GM18499 (cell line): ENCODE data around the gene CALD1.

ENCODE experiments used
- ATAC-seq: cut with Tn5 transposase; IDR thresholded peaks from one replicate; pipeline ENCODE4 v1.9.1; 2021; ENCODE audit warnings: moderate number of reproducible peaks; ENCODE audit not compliant: insufficient read depth, unreplicated experiment

Gene CALD1

DNA sequence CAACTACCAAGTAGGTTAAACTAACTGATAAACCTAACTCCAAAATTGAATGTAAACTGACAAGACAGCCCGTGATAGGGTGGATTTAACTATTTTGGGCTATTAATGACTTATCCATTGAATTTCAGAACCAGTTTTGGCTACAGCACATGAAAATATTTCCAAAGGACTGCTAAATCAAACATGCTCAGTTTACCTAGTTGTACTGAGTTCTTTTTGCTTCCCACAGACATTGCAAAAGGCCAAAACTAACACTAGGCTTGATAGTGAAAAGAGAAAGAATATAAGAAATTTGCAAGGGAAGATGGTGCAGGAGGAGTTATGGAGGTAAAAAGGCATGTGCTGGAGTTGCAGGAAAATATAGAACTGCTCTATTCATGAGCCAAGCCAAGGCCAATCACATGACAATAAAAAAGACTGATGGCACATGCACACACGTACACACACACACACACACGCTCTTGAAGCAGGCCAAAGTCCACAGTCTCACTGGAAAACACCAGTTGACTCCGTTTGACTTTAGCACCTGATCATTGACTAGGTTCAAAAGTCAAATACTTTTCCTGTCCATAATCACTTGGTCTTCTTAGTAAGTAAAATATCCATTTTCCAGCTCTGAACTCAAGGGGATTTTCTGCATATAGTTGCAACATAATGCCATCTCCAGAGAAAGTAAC is 130.9 kb downstream of the CALD1 start:
- no peak for ATAC-seq

- ATAC-seq = no peak
Observed at GRCh38 chr7:134910968-134911367, 131.5 kb downstream of the CALD1 start.

GRCh38 chr7:134916171-134916883 is 136.9 kb downstream of the CALD1 start:
- ATAC-seq = no peak

DNA sequence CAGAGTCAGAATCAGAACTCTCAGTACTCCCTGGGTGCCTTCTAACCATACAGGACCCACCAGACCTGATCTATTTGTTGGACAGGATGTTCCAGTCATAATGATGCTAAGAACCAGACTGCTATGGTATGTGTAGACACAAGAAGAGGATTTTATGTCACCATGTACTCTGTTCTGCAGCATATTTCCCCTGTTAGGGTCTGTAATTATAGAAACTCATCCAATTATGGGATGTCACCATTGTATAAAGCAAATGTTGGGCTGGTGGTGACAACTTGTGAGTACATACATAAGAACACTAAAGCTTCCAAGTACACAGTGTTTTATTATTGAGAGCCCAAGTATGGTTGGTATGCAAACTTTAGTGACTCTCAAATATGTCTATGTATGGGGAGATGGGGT is 139.8 kb downstream of the CALD1 start:
- ATAC-seq = peak; percentile 70

GRCh38 chr7:134920026-134920753 is 140.8 kb downstream of the CALD1 start:
- ATAC-seq = no peak

- ATAC-seq = no peak
Observed at GRCh38 chr7:134922720-134923704, 143.6 kb downstream of the CALD1 start.

DNA sequence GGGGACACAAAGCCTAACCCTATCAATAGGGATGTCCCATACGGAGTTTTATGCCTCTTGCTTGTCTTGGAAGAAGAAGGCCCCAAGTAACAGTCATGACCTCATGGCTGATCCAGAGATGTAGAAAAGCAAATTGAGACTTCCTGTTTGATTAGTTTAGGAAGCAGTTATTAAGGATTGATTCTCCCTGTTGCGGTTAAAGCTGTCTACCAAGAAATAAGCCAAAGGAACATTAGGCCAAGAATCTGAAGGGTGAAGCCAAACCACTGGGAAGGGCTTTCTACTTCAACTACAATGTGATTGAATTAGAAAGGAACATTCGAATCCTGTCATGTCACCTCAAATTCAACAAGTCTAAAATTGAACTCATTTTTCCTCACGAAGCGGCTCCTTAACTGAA is 146.3 kb downstream of the CALD1 start:
- no peak for ATAC-seq

DNA sequence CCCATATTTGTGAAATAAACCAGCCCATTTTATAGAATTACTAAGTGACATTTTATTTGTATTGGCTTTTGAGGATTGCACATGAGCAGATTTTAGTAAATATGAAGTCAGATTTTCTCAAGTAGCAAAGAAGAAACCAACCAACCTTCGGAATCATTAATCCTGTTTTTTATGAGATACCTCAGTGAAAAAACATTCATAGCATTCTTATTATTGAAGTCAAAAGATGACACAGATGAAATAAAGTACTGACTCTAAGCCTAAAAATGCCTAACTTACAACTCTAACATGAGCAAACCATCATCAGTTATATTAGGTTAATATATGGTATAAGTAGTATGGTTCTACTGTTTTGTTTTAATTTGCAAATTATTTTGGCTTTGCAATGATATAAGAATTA is 147.0 kb downstream of the CALD1 start:
- ATAC-seq = no peak

DNA sequence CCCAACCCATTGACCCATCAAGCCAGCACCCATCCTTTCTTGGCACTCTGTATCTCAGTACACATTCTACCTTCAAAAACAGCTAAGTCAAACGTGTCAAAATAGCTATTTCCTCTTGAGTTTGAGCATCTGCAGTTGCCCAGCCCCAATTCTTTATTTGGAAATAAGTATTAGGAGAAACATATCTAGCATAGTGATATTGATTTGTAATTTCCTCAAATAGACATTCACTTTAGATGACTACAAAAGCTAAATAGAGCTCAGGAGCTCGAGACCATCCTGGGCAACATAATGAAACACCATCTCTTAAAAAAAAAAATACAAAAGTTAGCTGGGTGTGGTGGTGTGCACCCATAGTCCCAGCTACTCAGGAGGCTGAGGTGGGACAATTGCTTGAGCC is 147.6 kb downstream of the CALD1 start:
- no peak for ATAC-seq

DNA sequence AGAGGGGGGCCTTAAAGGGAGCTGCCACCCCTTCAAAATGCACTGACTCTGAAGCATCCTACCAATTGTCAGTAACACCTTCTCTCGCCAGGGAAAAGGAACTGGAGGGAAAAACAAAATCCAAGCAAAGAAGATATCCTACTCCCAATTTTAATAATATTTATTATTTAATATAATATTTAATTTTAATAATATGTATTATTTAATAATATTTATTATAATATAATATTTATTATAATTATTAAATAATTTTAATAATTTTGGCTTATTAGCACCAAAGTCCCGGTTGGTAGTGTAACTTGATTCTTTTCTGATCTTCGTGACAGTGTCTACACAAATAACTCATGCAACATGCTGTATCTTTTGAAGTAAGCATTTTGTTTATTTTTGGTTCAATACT is 148.3 kb downstream of the CALD1 start:
- ATAC-seq = no peak

DNA sequence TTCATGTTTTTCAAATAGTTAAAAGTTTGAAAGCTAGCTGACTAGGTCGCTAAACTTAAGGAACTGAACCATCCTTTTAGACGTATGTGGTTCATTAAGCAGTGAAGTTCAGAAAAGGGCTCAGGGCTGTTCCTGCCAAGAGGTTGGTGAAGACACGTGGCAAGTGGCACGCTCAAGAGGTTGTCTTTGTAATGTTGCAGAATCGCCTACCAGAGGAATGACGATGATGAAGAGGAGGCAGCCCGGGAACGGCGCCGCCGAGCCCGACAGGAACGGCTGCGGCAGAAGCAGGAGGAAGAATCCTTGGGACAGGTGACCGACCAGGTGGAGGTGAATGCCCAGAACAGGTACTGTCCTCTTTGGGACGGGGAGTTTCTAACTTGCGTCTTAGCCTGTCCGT is 149.1 kb downstream of the CALD1 start:
- no peak for ATAC-seq

- no peak for ATAC-seq
Observed at GRCh38 chr7:134931487-134931886, 152.1 kb downstream of the CALD1 start.

GRCh38 chr7:134932707-134933370 is 153.4 kb downstream of the CALD1 start:
- ATAC-seq = no peak

DNA sequence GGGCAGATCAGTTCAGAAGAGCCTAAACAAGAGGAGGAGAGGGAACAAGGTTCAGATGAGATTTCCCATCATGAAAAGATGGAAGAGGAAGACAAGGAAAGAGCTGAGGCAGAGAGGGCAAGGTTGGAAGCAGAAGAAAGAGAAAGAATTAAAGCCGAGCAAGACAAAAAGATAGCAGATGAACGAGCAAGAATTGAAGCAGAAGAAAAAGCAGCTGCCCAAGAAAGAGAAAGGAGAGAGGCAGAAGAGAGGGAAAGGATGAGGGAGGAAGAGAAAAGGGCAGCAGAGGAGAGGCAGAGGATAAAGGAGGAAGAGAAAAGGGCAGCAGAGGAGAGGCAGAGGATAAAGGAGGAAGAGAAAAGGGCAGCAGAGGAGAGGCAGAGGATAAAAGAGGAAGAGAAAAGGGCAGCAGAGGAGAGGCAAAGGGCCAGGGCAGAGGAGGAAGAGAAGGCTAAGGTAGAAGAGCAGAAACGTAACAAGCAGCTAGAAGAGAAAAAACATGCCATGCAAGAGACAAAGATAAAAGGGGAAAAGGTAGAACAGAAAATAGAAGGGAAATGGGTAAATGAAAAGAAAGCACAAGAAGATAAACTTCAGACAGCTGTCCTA is 154.1 kb downstream of the CALD1 start:
- no peak for ATAC-seq

DNA sequence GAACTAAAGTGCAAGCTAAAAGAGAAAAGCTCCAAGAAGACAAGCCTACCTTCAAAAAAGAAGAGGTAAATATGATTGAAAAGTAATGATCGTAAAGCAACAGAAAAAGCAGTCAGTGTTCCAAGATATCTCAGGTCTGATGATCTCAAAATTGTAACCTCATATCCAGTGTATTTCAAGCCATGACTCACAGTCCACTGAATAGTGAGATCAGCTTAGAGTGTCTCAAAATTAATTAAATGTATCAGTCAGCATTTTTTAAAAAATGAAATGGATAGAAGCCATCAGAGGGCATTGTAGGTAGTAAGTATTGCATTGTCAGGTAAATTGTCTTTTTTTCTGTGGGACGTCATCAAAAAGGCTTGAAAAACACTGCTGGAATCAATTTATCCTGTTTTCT is 156.3 kb downstream of the CALD1 start:
- ATAC-seq = no peak

DNA sequence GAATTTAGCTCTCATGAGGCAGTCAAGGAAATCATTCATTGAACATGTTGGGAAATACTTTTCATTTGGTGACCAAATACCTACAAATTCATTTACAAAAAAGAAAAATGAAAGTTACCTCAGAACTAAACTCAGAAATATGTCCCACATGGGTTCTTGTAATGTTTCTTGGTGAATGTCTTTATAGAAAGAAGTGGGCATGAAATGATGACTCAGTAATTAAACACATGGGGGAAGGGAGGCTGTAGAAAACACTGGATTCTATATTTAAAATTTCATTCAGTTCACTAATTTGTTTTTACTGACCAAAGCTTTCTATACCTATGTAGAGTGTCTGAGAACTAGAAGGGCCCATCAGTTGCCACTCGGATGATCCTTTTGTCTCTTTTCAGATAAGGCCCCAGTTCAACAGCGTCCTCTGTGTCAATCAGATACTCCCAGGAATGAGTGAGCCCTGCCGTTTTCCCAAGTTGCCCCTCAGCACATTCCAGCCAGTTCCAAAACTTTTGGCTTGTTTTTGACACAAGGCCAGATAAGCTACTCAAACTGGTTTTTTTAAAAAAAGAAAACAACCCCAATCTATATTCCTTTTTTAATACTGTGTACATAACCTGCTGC is 157.6 kb downstream of the CALD1 start:
- no peak for ATAC-seq

GRCh38 chr7:134938141-134938540 is 158.7 kb downstream of the CALD1 start:
- no peak for ATAC-seq

GRCh38 chr7:134939136-134939535 is 159.7 kb downstream of the CALD1 start:
- ATAC-seq = no peak

DNA sequence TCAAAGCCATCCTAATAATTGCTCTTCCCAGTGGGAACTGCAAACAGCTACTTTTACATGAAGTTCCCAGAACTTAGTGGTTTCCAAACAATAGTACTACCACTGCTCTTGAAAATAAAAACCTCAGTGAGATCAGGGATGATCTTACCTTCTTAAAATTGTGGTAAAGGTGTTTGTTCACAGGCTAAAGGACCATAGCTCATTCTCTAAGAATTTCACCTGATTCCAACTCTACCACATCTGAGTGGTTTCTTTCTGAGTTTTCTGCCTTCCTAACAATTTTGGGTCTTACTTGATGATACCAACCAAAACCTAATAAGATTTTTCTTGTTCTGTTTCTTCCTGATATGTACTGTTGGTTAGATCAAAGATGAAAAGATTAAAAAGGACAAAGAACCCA is 161.3 kb downstream of the CALD1 start:
- no peak for ATAC-seq
